HEK293T (cell line): ENCODE results near the gene WDR64.

Experiments
- ARNT ChIP-seq: fragments of 450-650 bp; IDR thresholded peaks from 2 replicates; pipeline ENCODE4 v1.6.1; 2017; ENCODE audit warnings: mild to moderate bottlenecking
- CTBP1 ChIP-seq: fragments of 450-650 bp; IDR thresholded peaks from 2 replicates; pipeline ENCODE4 v1.6.1; 2016; ENCODE audit warnings: borderline replicate concordance
- FOXK2 ChIP-seq: fragments of 450-650 bp; IDR thresholded peaks from 2 replicates; pipeline ENCODE4 v1.6.1; 2016; ENCODE audit warnings: mild to moderate bottlenecking
- HDGF ChIP-seq: fragments of 450-650 bp; IDR thresholded peaks from 2 replicates; pipeline ENCODE4 v1.6.1; 2017; ENCODE audit warnings: antibody characterized with exemption, borderline replicate concordance
- L3MBTL2 ChIP-seq: fragments of 450-650 bp; conservative IDR thresholded peaks from 2 replicates; pipeline ENCODE4 v1.6.1; 2016; ENCODE audit warnings: mild to moderate bottlenecking
- NFRKB ChIP-seq: fragments of 450-650 bp; IDR thresholded peaks from 2 replicates; pipeline ENCODE4 v1.6.1; 2016; ENCODE audit warnings: mild to moderate bottlenecking, moderate library complexity
- PKNOX1 ChIP-seq: fragments of 450-650 bp; IDR thresholded peaks from 2 replicates; pipeline ENCODE4 v1.6.1; 2016
- SP1 ChIP-seq: fragments of 450-650 bp; IDR thresholded peaks from 2 replicates; pipeline ENCODE4 v1.6.1; 2017
- SUZ12 ChIP-seq: fragments of 450-650 bp; IDR thresholded peaks from 2 replicates; pipeline ENCODE4 v1.6.1; 2016; ENCODE audit warnings: mild to moderate bottlenecking

- TF ChIP-seq FOXK2 (no peak), NFRKB (no peak), PKNOX1 (no peak), SUZ12 (no peak), SP1 (no peak), L3MBTL2 (no peak), HDGF (no peak), ARNT (no peak), CTBP1 (no peak)
Measured at GRCh38 chr1:241672301-241672700, 20.2 kb downstream of the WDR64 start.
